Effector CD8-positive, alpha-beta T cell (primary cell): ENCODE results near the gene JUND.

Source experiments
- DNase-seq: peaks from one replicate; lab custom pipeline; 2025; lab: John Stamatoyannopoulos, UW

The JUND gene

GRCh38 chr19:18234194-18234593 lies 47.2 kb downstream of the JUND start:
- no peak for DNase-seq

GRCh38 chr19:18233224-18233825 lies 48.1 kb downstream of the JUND start:
- DNase-seq = peak; percentile 20

GRCh38 chr19:18232540-18233223 lies 48.7 kb downstream of the JUND start:
- no peak for DNase-seq

- DNase-seq = no peak
These were observed 49.6 kb downstream of the JUND start for GRCh38 chr19:18231775-18232174.

GRCh38 chr19:18230941-18231734 lies 50.3 kb downstream of the JUND start:
- DNase-seq = no peak

- no peak for DNase-seq
These were observed 51.5 kb downstream of the JUND start for GRCh38 chr19:18229915-18230314.
